T-helper 2 cell treated with Interferon-gamma antibody and Interleukin-4, amounts not matched to agents 100 ng/mL and 5 ng/mL, for 36 hours (primary cell): ENCODE results near the gene CPED1. TPM values are rescaled to one million over a fixed set of nuclear protein-coding genes. Genes with fewer than 3 reads are reported as not detected.

Experiments used
- intact Hi-C: fragments of 100-400 bp; cut with micrococcal nuclease; formaldehyde crosslinking; loops from one replicate; pipeline ENCODE4 v1.15.1; 2023
- total RNA-seq: library from RNA; stranded (reverse); gene quantifications from 2 replicates; pipeline ENCODE4 v1.2.3, GENCODE V29; 2022

Gene CPED1
- total RNA-seq, 1 donor from 2014 or later = not detected

DNA sequence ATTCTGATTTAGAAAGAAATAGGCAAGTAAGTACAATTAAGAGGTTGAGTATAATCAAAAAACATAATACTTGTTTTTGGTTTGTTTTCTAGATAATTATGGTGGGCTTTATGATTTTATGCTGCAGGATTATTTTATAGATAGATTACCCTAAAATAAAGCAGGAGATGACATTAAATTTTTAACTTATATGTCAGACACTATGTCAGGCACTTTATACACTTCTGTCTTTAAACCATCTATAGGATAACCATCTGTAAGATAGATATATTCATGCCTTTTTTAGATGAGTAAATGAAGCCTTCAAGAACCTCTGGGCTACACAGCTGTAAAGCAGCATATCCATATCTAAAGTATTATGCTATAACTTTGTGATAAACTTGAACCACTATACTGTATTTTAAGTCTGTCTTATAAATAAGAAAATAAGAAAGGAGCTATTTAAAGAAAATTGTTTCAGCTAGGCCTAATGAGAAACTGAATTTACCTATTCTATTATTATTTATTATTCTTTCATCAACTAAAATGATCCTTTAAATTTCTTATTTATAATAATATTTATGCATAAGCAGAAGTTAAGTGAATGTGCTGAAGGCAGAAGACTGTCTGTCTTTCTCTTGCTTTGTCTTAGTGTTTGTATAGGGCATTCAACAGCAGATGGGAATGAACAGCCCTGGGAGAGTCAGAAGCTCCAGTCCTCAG is 94.0 kb downstream of the CPED1 start:
- intact Hi-C loops = loop anchor here (5.0 kb wide), 1 partner anchor 290 kb away; no protein-coding TSS in a partner anchor

- intact Hi-C loops = loop anchor here (5.0 kb wide), 1 partner anchor 291 kb away; no protein-coding TSS in a partner anchor
Observed at GRCh38 chr7:121083138-121083789, 94.8 kb downstream of the CPED1 start.

GRCh38 chr7:121083790-121084251 is 95.3 kb downstream of the CPED1 start:
- intact Hi-C loops = loop anchor here (5.0 kb wide), 1 partner anchor 292 kb away; no protein-coding TSS in a partner anchor

GRCh38 chr7:121084256-121084655 is 95.7 kb downstream of the CPED1 start:
- intact Hi-C loops = loop anchor here (5.0 kb wide), 1 partner anchor 292 kb away; no protein-coding TSS in a partner anchor

DNA sequence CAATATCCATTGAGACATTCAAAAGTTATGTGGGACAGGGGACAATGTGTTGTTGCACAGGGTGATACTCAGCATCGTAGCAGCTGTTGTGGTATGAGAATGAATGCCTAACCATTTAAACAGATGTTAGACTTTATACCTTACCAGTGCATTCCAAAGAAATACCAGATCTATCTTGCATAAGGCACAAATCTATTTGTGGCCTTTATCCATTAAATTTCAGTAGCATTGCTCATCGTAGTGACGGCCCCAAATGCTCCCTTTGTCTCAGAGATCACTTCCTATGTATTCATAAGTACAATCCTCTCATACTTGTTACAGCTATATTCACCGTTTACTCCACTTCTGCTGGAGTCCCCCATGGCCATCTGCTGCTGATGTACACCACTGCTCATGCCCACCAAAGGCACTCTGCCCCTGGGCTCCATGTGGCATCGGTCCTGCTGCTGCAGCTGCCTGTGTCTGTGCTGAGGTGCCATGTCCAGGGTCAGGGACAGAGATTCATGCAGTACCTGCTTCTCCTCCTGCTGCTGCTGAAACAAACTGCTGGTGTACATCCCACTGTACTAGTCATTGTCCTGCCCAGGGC is 96.3 kb downstream of the CPED1 start:
- intact Hi-C loops = loop anchor here (5.0 kb wide), 1 partner anchor 293 kb away; no protein-coding TSS in a partner anchor

DNA sequence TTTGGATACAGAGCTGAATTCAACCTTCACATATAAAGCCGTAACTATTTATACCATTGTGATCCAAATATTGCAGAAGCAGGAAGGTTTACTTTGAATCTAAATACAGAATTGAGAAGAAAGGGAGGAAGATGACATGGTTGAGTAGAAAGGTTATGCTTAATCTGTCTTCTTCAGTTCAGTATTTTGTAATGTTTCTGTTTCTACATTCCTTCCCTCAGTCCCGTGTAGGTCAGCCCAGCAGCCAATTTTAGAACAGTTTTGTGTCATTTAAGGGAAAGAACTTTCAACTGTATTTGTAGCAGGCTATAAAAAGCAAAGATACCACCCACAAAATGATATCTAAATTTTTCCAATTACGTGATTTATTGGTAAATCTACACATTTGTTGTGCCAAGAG is 97.4 kb downstream of the CPED1 start:
- intact Hi-C loops = no loop called here

GRCh38 chr7:121088870-121089269 is 100.4 kb downstream of the CPED1 start:
- intact Hi-C loops = no loop called here

- intact Hi-C loops = no loop called here
Observed at GRCh38 chr7:121094829-121095228, 106.3 kb downstream of the CPED1 start.

GRCh38 chr7:121097577-121097976 is 109.1 kb downstream of the CPED1 start:
- intact Hi-C loops = no loop called here

DNA sequence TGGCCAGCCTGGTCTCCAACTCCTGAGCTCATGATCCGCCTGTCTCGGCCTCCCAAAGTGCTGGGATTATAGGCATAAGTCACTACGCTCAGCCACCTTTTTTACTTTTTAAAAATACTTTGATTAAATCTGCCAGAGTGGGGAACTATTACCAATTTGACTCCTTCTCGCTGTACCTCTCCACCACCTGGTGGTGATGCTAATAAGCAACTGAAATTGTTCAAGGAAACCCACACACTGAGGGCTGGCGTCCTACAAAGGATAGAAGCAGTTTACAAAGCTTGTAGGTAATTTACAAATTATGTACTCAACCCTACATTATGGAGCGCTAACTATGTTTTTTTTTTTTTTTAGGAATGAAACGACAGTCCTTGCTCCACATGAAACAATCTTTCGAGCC is 111.1 kb downstream of the CPED1 start:
- intact Hi-C loops = no loop called here

DNA sequence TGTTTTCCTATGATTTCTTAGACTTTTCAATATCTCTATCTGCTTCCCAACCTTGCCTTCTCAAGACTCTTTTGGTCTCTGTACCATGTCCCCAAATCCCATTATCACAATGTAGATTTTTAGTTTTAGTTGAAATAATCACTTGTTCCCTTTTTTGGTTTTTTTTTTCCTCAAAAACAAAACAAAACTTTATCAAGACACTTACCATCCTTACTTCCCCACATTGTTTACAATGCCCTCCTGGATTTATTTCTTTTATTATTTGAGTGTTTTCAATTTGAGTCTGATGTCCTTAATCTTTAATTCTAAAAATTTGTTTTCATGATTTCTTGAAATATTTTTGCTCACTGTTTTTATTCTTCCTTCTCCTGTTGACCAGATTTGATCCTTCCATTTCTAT is 112.6 kb downstream of the CPED1 start:
- intact Hi-C loops = no loop called here

DNA sequence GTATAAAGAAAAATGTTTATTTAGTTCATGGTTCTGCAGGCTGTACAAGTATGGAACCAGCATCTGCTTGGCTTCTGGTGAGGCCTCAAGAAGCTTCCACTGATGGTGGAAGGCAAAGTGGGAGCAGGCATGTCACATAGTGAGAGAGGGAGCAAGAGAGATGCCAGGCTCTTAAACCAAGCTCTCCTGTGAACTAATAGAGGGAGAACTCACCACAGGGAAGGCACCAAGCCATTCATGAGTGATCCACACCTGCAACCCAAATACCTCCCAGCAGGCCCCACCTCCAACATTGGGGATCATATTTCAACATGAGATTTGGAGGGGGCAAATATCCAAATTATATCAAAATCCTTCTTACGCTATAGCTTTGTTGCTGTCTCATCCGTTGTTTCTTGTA is 113.1 kb downstream of the CPED1 start:
- intact Hi-C loops = no loop called here

DNA sequence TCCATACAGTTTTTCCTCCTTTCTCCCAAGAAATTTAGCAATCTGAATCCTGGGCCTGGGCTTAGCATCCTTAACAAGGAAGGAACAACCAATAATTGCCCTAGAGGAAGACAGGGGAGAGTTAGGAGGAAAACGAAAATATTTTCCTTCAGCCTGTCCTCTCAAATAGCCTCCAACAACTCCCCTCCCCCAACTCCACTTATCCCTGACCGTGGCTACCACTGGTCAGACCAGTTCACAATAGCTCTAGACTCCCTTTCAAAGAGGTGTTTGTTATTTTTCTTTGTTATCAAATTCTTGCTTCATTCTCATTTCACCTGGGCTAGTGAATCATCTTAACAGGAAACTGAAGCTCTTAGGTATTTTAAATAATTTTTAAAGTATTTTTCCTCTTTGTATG is 114.1 kb downstream of the CPED1 start:
- intact Hi-C loops = no loop called here

DNA sequence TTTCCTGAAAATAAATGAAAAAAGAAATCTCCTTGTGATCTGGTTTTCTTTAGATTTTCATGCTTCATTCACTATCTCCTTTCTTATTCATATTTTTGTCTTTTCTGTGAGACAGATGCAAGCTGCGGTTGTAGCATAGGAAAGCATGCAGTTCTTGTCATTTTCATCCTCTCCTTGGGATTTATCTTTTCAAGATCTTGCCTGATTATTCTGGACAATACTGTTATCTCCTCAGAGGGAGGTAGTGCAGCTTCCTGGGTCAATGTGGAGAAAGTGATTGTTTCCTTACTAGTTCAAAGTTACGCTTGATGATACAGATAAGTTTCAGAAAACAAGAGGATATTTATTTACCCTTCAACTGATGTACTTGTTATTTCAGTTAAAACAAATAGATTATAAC is 114.6 kb downstream of the CPED1 start:
- intact Hi-C loops = no loop called here

GRCh38 chr7:121103579-121103978 is 115.1 kb downstream of the CPED1 start:
- intact Hi-C loops = no loop called here

DNA sequence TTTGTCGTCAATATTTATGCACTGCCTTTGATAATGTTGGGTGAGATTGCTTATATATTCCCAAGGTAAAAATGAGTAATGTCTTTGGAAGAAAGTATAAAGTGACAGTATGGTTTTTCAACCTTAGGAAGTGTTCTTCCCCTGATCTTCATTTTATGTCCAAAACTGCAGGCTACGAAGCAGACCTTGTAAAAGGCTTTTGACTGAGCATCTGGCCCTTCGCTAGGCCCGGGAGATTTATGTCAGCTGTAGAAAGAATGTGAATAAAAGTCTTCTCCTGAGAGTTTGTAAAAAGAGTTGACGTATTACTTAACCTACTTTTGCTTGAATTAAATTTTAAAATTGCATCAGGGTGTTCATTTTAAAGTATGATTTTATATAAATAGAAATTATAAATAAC is 116.8 kb downstream of the CPED1 start:
- intact Hi-C loops = loop anchor here (5.0 kb wide), 1 partner anchor 313 kb away; no protein-coding TSS in a partner anchor

- intact Hi-C loops = loop anchor here (1.0 to 5.0 kb wide), 3 partner anchors 121 to 316 kb away; no protein-coding TSS in a partner anchor
Observed at GRCh38 chr7:121107923-121108498, 119.5 kb downstream of the CPED1 start.

DNA sequence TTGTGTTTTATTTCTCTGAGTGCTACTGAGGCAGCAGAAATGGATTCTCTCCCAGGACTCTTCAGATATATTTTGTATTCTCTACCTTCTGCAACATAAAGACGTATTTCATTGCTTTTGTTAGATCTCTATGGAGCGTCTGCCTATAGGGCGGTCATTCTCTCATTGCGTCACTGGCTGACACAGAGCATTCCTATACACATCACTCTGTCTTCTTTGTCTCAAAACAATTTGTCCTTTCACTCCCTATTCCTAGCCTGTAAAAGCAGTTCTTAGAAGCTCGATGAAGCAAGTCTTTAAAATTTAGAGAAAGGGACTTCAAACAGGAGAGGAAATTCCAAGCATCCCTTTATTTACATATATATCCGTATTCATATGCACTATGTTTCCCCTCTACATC is 120.6 kb downstream of the CPED1 start:
- intact Hi-C loops = loop anchor here (5.0 kb wide), 1 partner anchor 317 kb away; no protein-coding TSS in a partner anchor

DNA sequence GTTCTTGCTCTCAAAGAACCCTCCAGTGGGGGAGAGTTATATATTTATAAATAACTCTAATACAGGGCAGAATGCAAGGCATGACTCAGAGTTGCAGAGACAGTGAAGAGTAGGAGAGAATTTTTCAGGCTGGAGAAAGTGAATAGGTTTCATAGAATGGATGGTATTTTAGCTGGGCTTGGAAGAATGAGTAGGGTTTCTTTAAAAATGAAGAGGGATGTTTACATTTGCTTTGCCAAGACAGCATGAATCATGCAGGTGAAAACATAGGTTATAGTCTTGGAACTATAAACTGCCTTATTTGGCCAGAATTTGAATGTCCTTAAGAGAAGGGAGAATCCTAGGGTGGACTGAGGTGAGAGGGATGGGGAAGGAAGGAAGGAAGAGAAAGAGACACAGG is 124.8 kb downstream of the CPED1 start:
- intact Hi-C loops = no loop called here

DNA sequence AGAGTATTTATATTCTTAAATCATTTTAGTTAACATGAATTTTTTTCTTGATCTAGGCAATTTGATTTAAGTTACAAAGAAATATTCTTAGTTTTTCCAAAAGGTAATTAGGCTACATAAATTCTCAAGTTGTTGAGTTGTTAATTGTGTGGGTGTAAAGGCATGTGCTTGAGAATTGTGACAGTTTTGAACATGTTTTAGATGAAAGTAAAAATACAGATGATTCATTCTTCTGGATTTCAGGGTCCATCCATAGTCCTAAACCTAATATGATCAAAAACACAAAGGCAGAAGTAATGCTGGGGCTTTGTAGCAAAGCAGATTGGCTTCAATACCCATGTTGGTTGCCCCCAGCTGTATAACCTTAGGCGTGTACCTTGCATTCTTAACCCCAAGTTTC is 127.9 kb downstream of the CPED1 start:
- intact Hi-C loops = no loop called here

DNA sequence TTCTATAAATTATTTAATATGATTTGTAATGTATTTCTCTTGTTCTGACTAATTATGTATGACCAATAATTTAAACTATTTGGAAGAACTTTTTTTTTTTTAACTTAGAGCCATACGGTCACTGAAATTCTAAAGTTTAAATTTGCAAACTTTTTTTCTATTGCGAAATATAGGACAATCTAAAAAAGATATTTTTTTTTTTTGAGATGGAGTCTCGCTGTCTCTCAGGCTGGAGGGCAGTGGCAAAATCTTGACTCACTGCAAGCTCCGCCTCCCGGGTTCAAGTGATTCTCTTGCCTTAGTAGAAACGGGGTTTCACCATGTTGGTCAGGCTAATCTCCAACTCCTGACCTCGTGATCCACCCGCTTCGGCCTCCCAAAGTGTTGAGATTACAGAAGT is 130.5 kb downstream of the CPED1 start:
- intact Hi-C loops = no loop called here

DNA sequence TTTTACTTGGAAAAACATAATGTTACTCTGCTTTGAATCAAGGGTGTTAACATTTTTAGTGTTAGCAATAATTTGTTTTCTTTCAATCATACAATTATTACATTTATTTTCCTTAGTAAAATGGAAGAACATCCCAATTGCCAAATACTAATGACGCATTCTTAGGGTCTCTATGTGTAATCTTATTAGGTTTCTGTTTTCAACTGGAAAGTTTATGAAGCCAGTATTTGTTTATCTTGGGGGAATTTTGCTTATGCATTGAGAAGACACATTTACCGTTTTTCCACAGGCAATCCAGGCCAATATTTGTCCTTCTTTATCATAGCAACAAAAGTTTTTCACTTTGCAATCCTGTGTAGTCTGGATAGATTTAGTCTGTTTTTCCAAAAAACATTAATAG is 134.5 kb downstream of the CPED1 start:
- intact Hi-C loops = no loop called here
